Prostate gland (tissue), 2 donors: ENCODE data around the gene OR1F1. TPM values are rescaled to one million over a fixed set of nuclear protein-coding genes. Genes with fewer than 3 reads are reported as not detected.

Experiments
- DNase-seq: peaks from one replicate; pipeline ENCODE4 v3.0.0-alpha.2; 2019; ENCODE audit warnings: low spot score
- H3K27ac ChIP-seq, 2 donors: fragments of 200-600 bp; sonication (generic); 2 replicates each; pipeline ENCODE4 v1.5.1; 2017 to 2019
- H3K27me3 ChIP-seq: fragments of 200-600 bp; sonication (generic); replicated peaks from 2 replicates; pipeline ENCODE4 v1.5.1; 2019; ENCODE audit not compliant: insufficient read depth
- H3K36me3 ChIP-seq, 2 donors: fragments of 200-600 bp; sonication (generic); 1 replicate in 1 of 2; 2 replicates in 1 of 2; pipeline versions ENCODE4 v1.5.1 to v1.8.1; 2017 to 2019
- H3K4me1 ChIP-seq: fragments of 200-600 bp; sonication (generic); replicated peaks from 2 replicates; pipeline ENCODE4 v1.5.1; 2019
- H3K4me3 ChIP-seq, 2 donors: fragments of 200-600 bp; sonication (generic); 2 replicates each; pipeline ENCODE4 v1.5.1; 2017 to 2019
- H3K9me3 ChIP-seq: fragments of 200-600 bp; sonication (generic); 2 replicates; pipeline ENCODE4 v1.5.1; 2017
- POLR2A ChIP-seq: fragments of 450-650 bp; IDR thresholded peaks from one replicate; pipeline ENCODE4 v1.6.1; 2016; ENCODE audit warnings: antibody characterized with exemption, mild to moderate bottlenecking
- POLR2AphosphoS5 ChIP-seq: sonication (generic); formaldehyde crosslinking; IDR thresholded peaks from one replicate; pipeline ENCODE4 v1.6.1; 2017; ENCODE audit warnings: antibody characterized with exemption
- WGBS: methylation state at CpG from one replicate; pipeline ENCODE4 v1.1.5; 2018; 5-methylcytosine and 5-hydroxymethylcytosine counted together
- intact Hi-C: fragments of 100-400 bp; cut with DNase I; formaldehyde crosslinking; loops from one replicate; pipeline ENCODE4 v1.14.2; 2022
- total RNA-seq, 2 donors: library from RNA; depleted of rRNA; stranded (reverse); fragments of >200 nt; gene quantifications; one replicate each; pipeline ENCODE4 v1.1.0, GENCODE V29; 2016
- TF ChIP-seq, protein P1 (sequence below), 4 experiments: fragments of 200-600 bp in 2 of 4; fragments of 450-650 bp in 2 of 4; sonication (generic) in 2 of 4; IDR thresholded peaks; 1 replicate in 3 of 4; 2 replicates in 1 of 4; pipeline ENCODE4 v1.5.1; 2016 to 2019; ENCODE audit warnings: antibody characterized with exemption in 4 of 4, mild to moderate bottlenecking in 2 of 4, moderate library complexity in 2 of 4

The OR1F1 gene
- total RNA-seq, 2 donors from 2014 or later, result not detected

DNA sequence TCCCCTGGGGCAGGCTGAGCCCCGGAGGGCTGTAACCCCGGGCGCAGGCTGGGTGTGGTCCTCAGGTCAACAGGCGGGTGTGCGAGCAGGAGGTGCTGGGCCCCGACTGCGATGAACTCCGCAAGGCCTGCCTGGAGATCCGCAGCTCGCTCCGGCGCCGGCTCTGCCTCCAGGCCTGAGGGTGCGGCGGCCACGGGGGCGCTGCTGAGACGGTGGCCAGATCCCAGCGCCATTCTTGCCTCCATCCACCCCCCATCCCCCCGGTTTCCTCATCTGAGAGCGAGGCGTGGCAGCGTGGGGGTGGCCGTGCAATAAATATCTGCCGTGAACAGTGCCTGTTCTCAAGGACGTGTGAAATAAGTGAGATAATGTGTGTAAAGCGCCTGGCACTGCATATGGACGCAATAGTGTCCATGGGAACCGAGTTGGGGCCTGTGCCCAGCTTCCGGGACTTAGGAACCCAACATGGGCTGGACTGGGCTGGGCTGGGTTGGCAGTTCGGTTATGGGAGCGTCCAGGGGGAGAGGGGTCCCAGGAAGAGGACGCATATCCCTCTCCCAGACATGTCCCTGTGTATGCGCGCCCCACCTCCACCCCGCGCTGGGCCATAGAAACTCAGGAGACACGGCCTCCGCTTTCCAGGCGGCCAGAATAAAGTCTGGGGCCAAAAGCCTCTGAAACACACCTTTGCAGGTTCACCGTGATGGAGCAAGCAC, 38.2 kb upstream of the OR1F1 start:
- Histone ChIP-seq H3K4me1 (peaks cover 6% of the 10 kb centered on the region), H3K9me3 (no peaks in the 10 kb centered on the region), H3K4me3 (peak overlapping the region; percentile 58 to 65), H3K27ac (peak overlapping the region; percentile 84 to 89), H3K36me3 (no peaks in the 10 kb centered on the region), H3K27me3 (no peaks in the 10 kb centered on the region)
- intact Hi-C loops, result loop anchor here (10.0 kb wide), 1 partner anchor 115 kb away; no protein-coding TSS in a partner anchor
- WGBS, result 7% methylated on average over 33 of the region's 41 CpGs
- DNase-seq, result peak; percentile 48
- TF ChIP-seq, protein P1, sequence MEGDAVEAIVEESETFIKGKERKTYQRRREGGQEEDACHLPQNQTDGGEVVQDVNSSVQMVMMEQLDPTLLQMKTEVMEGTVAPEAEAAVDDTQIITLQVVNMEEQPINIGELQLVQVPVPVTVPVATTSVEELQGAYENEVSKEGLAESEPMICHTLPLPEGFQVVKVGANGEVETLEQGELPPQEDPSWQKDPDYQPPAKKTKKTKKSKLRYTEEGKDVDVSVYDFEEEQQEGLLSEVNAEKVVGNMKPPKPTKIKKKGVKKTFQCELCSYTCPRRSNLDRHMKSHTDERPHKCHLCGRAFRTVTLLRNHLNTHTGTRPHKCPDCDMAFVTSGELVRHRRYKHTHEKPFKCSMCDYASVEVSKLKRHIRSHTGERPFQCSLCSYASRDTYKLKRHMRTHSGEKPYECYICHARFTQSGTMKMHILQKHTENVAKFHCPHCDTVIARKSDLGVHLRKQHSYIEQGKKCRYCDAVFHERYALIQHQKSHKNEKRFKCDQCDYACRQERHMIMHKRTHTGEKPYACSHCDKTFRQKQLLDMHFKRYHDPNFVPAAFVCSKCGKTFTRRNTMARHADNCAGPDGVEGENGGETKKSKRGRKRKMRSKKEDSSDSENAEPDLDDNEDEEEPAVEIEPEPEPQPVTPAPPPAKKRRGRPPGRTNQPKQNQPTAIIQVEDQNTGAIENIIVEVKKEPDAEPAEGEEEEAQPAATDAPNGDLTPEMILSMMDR (IDR thresholded peaks at IDR 0.05), result peak in 3 of 4 experiments; percentile 21 to 51 (median 50)
- no peak for TF ChIP-seq POLR2A

DNA sequence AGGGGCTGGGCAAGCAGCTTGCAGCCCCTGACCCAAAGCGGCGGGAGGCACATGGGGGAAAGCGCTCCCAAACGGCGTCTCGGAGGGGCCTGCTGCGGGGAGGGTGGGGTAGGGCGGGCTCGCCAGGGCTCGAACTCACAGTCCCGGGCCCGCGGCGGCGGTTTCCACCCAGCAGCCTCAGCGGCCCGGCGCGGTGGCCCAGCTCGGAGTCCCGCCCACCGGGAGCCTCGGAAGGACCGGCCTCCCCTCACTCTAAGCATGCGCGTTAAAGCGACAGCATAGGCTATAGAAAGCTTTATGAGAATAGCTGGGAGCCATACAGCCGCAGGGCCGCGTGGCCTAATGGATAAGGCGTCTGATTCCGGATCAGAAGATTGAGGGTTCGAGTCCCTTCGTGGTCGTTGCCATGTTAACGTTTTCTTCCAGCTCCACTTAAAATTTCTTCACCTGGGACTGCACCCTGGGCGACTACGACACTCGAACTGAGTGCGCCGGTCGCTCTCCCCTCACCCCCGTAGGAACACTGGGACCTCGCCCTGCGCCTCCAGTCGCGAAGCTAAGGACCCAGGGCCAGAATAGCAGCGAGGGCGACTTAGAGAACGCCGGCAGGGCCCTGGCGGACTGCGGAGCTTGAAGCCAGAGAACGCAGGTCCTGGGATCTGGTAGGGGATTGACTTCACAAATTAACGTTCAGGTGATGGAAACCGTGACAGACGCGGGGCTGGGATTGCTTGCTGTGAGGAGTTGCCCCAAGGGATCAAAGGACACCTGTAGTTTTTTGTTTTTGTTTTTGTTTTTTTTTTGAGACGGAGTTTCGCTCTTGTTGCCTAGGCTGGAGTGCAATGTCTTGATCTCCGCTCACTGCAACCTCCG, 37.4 kb upstream of the OR1F1 start:
- peak overlapping the region; percentile 58 to 65 for H3K4me3 ChIP-seq
- no peaks in the 10 kb centered on the region for H3K36me3 ChIP-seq
- DNase-seq, result peak; percentile 96
- TF ChIP-seq, protein P1 (IDR thresholded peaks at IDR 0.05), result peak in 1 of 4 experiments; percentile 3
- TF ChIP-seq POLR2AphosphoS5 (peak; percentile 98), POLR2A (peak; percentile 38)
- peak overlapping the region; percentile 84 to 89 for H3K27ac ChIP-seq
- WGBS, result 2% methylated on average over 62 of the region's 62 CpGs
- H3K4me1 ChIP-seq, result peaks cover 6% of the 10 kb centered on the region
- H3K27me3 ChIP-seq, result no peaks in the 10 kb centered on the region
- no peaks in the 10 kb centered on the region for H3K9me3 ChIP-seq
- intact Hi-C loops, result loop anchor here (10.0 kb wide), 1 partner anchor 114 kb away; no protein-coding TSS in a partner anchor

DNA sequence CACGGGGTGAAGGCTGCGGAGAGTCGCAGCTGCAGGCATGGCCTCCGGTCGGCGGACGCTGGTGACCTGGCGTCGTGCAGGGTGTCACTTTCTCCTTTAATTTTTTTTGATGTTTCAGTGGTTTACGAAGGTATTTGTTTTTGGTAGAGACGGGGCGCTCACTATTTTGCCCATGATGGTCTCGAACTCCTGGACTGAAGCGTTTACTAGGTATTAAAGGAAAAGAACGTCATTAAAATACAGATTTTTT, 36.1 kb upstream of the OR1F1 start:
- Histone ChIP-seq H3K27me3 (no peaks in the 10 kb centered on the region), H3K36me3 (no peaks in the 10 kb centered on the region), H3K4me3 (peak overlapping the region; percentile 4 to 33), H3K9me3 (no peaks in the 10 kb centered on the region), H3K4me1 (peaks cover 6% of the 10 kb centered on the region), H3K27ac (peak overlapping the region in 1 of 2 donors; percentile 64)
- 7% methylated on average over 15 of the region's 15 CpGs for WGBS
- no peak for TF ChIP-seq POLR2A
- TF ChIP-seq POLR2AphosphoS5, result no peak
- TF ChIP-seq, protein P1 (IDR thresholded peaks at IDR 0.05), result no peak
- intact Hi-C loops, result loop anchor here (10.0 kb wide), 1 partner anchor 113 kb away; no protein-coding TSS in a partner anchor
- no peak for DNase-seq

DNA sequence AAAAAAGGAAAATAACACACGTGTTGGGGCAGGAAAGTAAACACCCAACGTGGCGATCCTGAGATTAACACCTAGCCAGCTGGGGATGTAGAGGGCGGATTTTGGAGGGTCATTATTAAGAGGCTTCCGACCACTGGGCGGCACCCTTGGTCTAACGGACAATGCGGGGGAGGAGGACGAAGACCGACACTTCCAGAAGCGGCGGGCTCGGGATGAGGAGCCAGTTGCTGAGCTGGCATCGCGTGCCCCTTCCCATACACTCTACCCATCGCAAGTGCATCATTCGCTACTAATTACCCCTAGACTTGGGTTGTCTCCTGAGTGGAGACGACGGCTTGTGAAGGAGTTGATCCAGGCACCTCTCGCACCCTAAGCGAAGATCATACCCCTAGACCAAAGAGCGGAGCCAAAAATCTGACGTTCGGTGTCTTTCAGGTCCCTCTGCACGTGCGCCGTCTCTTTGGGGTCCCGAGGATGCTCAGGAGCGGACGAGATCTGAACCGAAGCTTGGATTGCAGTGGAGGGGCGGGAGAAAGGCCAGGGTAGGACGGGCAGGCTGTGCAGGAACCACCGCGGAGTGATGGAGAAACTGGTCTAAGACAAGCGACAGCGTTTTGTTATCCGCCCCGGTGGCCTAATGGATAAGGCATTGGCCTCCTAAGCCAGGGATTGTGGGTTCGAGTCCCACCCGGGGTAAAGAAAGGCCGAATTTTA, 35.6 kb upstream of the OR1F1 start:
- under 1% methylated on average over 42 of the region's 42 CpGs for WGBS
- Histone ChIP-seq H3K36me3 (no peaks in the 10 kb centered on the region), H3K27me3 (no peaks in the 10 kb centered on the region), H3K9me3 (no peaks in the 10 kb centered on the region), H3K27ac (peak overlapping the region; percentile 43 to 64), H3K4me3 (peak overlapping the region; percentile 17 to 33), H3K4me1 (peaks cover 6% of the 10 kb centered on the region)
- peak; percentile 86 for DNase-seq
- TF ChIP-seq POLR2A (no peak), POLR2AphosphoS5 (peak; percentile 77)
- TF ChIP-seq, protein P1 (IDR thresholded peaks at IDR 0.05), result peak in 3 of 4 experiments; percentile 30 to 39 (median 35)
- intact Hi-C loops, result loop anchor here (10.0 kb wide), 1 partner anchor 112 kb away; no protein-coding TSS in a partner anchor
